GM13976 (cell line): ENCODE measurements around the gene TRIM8.

ENCODE experiments used
- DNase-seq: peaks from one replicate; pipeline ENCODE4 v3.0.0; 2012; ENCODE audit warnings: low spot score
- CTCF ChIP-seq: IDR thresholded peaks from 2 replicates; pipeline ENCODE4 v1.5.1; 2012; ENCODE audit warnings: borderline replicate concordance, mild to moderate bottlenecking; ENCODE audit not compliant: insufficient read depth; ENCODE audit errors: extremely low read depth, missing control alignments, control extremely low read depth
- in situ Hi-C: fragments of 300-500 bp; cut with MboI; formaldehyde crosslinking; loops from one replicate; pipeline ENCODE4 v1.12.0; 2022; ENCODE audit warnings: low sequenced_read_pairs, mixed read lengths, inconsistent platforms; ENCODE audit not compliant: unreplicated experiment

Gene TRIM8

GRCh38 chr10:102698894-102699293, 54.6 kb downstream of the TRIM8 start:
- TF ChIP-seq CTCF, result no peak
- in situ Hi-C loops, result no loop called here
- no peak for DNase-seq

GRCh38 chr10:102701272-102701671, 57.0 kb downstream of the TRIM8 start:
- no peak for TF ChIP-seq CTCF
- in situ Hi-C loops, result no loop called here
- no peak for DNase-seq

GRCh38 chr10:102701796-102702195, 57.5 kb downstream of the TRIM8 start:
- in situ Hi-C loops, result no loop called here
- no peak for DNase-seq
- no peak for TF ChIP-seq CTCF

GRCh38 chr10:102702742-102703141, 58.5 kb downstream of the TRIM8 start:
- TF ChIP-seq CTCF, result no peak
- in situ Hi-C loops, result no loop called here
- DNase-seq, result no peak

GRCh38 chr10:102704915-102705314, 60.6 kb downstream of the TRIM8 start:
- no peak for TF ChIP-seq CTCF
- DNase-seq, result no peak
- in situ Hi-C loops, result no loop called here

GRCh38 chr10:102705531-102705930, 61.3 kb downstream of the TRIM8 start:
- TF ChIP-seq CTCF, result no peak
- in situ Hi-C loops, result no loop called here
- DNase-seq, result no peak
